ENCODE results near the gene ABL2. TPM values are rescaled to one million over a fixed set of nuclear protein-coding genes. Genes with fewer than 3 reads are reported as not detected.

Gene ABL2
- total and polyA plus RNA-seq, 9 of the 15 experiments (the other 6 are each of a cell fraction or from before 2014, with no cell fraction given) = 1.4 to 15.0 (median 8.6) TPM

DNA sequence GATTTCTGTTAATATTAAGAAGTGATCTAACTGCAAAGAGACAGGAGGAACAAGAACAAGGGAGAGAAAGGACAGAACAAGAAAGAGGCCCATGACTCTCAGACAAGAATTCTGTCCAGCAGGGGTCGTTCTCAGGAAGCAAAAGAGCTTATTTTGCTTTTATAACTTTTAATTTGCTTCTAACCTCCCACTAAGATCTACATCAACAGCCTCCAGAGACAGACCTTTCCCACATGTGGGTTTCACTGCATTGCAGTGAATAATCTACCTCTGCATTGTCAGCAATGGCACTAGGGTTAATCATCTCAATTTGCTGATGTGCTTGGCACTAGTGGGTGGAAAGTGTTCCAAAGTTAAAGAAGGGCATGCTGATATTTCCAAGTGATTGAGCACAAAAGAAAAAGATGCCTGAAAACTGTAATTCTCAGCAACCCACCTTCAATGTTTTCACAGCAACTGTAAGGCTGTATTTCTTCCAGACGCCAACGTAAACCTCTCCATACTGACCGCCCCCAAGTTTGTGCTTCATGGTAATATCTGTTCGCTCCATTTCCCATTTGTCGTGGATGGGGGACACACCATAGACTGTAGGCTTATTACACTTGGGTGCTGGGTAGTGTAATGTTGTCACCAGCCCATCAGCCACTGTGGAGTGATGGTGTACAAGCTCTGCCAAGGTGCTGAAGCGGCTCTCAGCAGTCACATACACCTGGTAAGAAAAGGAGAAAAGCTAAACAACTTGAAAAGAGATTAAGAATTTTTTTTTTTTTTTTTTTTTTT lies 108.1 kb downstream of the ABL2 start:
- POLR2A ChIA-PET = interaction anchor here (0.6 to 1.5 kb wide), 5 partner anchors 8 to 247 kb away, joined by 3 to 7 read pairs (median 3); partner anchors contain the start of gene SOAT1
- H3K36me3 ChIP-seq (ENCODE audit: control insufficient read depth, insufficient read depth, low read length) = peaks cover 54% of the 10 kb centered on the region
- no peak for TF ChIP-seq SREBF1 (IDR thresholded peaks at IDR 0.05; ENCODE audit: borderline replicate concordance, low read depth, low read length)
- TF ChIP-seq C11orf30 (IDR thresholded peaks at IDR 0.05; ENCODE audit: low read depth) = 0 out of 2 replicates have a peak, but pooled peaks have one; percentile 10
- TF ChIP-seq RAD21 (CRISPR knock-in tag; conservative IDR thresholded peaks at IDR 0.05 in 1 of 2, IDR thresholded peaks at IDR 0.05 in 1 of 2) = peak; percentile 81 to 89
- TF ChIP-seq, protein P1, sequence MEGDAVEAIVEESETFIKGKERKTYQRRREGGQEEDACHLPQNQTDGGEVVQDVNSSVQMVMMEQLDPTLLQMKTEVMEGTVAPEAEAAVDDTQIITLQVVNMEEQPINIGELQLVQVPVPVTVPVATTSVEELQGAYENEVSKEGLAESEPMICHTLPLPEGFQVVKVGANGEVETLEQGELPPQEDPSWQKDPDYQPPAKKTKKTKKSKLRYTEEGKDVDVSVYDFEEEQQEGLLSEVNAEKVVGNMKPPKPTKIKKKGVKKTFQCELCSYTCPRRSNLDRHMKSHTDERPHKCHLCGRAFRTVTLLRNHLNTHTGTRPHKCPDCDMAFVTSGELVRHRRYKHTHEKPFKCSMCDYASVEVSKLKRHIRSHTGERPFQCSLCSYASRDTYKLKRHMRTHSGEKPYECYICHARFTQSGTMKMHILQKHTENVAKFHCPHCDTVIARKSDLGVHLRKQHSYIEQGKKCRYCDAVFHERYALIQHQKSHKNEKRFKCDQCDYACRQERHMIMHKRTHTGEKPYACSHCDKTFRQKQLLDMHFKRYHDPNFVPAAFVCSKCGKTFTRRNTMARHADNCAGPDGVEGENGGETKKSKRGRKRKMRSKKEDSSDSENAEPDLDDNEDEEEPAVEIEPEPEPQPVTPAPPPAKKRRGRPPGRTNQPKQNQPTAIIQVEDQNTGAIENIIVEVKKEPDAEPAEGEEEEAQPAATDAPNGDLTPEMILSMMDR (IDR thresholded peaks at IDR 0.05 in 2 of 3, conservative IDR thresholded peaks at IDR 0.05 in 1 of 3; ENCODE audit: insufficient read depth in 2 of 3, low read depth in 1 of 3, low read length in 3 of 3) = peak; percentile 48 to 77 (median 73); a peak in 5 of 6 replicates
- no peak for TF ChIP-seq FOXK1 (CRISPR knock-in tag; IDR thresholded peaks at IDR 0.05; ENCODE audit: borderline replicate concordance)
- TF ChIP-seq LARP7 (IDR thresholded peaks at IDR 0.05) = no peak
- TF ChIP-seq SMC3 (conservative IDR thresholded peaks at IDR 0.05; ENCODE audit: insufficient read depth, low read depth, low read length) = peak; percentile 58
- no peak for TF ChIP-seq HNRNPK (IDR thresholded peaks at IDR 0.05; ENCODE audit: low read depth, low read length, poor library complexity, severe bottlenecking)
- TF ChIP-seq, protein P2, sequence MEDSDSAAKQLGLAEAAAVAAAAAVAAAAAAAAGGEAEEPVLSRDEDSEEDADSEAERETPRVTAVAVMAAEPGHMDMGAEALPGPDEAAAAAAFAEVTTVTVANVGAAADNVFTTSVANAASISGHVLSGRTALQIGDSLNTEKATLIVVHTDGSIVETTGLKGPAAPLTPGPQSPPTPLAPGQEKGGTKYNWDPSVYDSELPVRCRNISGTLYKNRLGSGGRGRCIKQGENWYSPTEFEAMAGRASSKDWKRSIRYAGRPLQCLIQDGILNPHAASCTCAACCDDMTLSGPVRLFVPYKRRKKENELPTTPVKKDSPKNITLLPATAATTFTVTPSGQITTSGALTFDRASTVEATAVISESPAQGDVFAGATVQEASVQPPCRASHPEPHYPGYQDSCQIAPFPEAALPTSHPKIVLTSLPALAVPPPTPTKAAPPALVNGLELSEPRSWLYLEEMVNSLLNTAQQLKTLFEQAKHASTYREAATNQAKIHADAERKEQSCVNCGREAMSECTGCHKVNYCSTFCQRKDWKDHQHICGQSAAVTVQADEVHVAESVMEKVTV (CRISPR knock-in tag; IDR thresholded peaks at IDR 0.05) = 0 out of 2 replicates have a peak, but pooled peaks have one; percentile 45
- TF ChIP-seq CC2D1A (IDR thresholded peaks at IDR 0.05) = peak; percentile 43; the same call in 1 of the 2 replicates
- TF ChIP-seq TFAM (CRISPR knock-in tag; conservative IDR thresholded peaks at IDR 0.05) = no peak

More for the DNA sequence above, 108.1 kb downstream of the ABL2 start:
- Histone ChIP-seq H3K9me3 (replicated peaks; ENCODE audit: control insufficient read depth, insufficient read depth, low read depth, low read length) (no peaks in the 10 kb centered on the region), H3K27ac (ENCODE audit: extremely low read depth, low read depth, low read length) (no peak overlapping the region), H3K4me1 (replicated peaks in 1 of 2; ENCODE audit: control insufficient read depth in 2 of 2, insufficient read depth in 2 of 2, low read length in 2 of 2) (no peaks in the 10 kb centered on the region), H3K9me1 (ENCODE audit: control insufficient read depth, insufficient read depth, low read length) (no peaks in the 10 kb centered on the region), H3K27me3 (ENCODE audit: control insufficient read depth in 2 of 2, insufficient read depth in 2 of 2, low read length in 2 of 2) (no peaks in the 10 kb centered on the region), H3K4me3 (no peak overlapping the region), H3K9ac (ENCODE audit: insufficient read depth in 1 of 2, low read depth in 2 of 2, low read length in 2 of 2) (no peak overlapping the region), H2AFZ (ENCODE audit: low read depth, low read length) (no peak overlapping the region), H4K20me1 (replicated peaks; ENCODE audit: control insufficient read depth, insufficient read depth, low read length) (no peaks in the 10 kb centered on the region), H3K79me2 (ENCODE audit: control insufficient read depth, insufficient read depth, low read length) (no peaks in the 10 kb centered on the region), H3K4me2 (ENCODE audit: insufficient read depth, low read length) (no peak overlapping the region)
- WGBS (ENCODE audit: insufficient coverage, low coverage, missing lambda C conversion rate) = 79% methylated on average over 7 of the region's 7 CpGs
- BruUV-seq (replicated peaks) = no TSS peak
- ATAC-seq (peak; percentile 83), DNase-seq (ENCODE audit: extremely low read depth in 1 of 4, low spot score in 3 of 4) (peak in 2 of 4 experiments; percentile 38 to 58), FAIRE-seq (peak; percentile 61)
- in situ Hi-C loops (cut with MboI) (loop anchor here (10.0 kb wide), 1 partner anchor 243 kb away; the partner anchor contains the start of gene AXDND1), intact Hi-C loops (cut with micrococcal nuclease) (loop anchor here (1.0 to 5.0 kb wide), 3 partner anchors 71 to 248 kb away; no protein-coding TSS in a partner anchor)
- CTCF ChIA-PET (ENCODE audit: low intra/inter-chr PET ratio) = interaction anchor here (1.2 to 3.6 kb wide), 3 partner anchors 72 to 248 kb away, joined by 3 to 22 read pairs (median 6); partner anchors contain the start of gene AXDND1
